K562 (cell line): ENCODE results near the gene SLC7A6. TPM values are rescaled to one million over a fixed set of nuclear protein-coding genes. Genes with fewer than 3 reads are reported as not detected.
A peak's percentile ranks its signal among the peaks of the same experiment; 100 is the strongest.

Experiments used
- C11orf30 ChIP-seq: fragments of 450-650 bp; IDR thresholded peaks from 2 replicates; pipeline ENCODE4 v1.6.1; 2016; ENCODE audit warnings: low read depth, mild to moderate bottlenecking
- CTBP1 ChIP-seq: fragments of 450-650 bp; IDR thresholded peaks from 2 replicates; pipeline ENCODE4 v1.6.1; 2016; ENCODE audit warnings: borderline replicate concordance
- CXXC5 ChIP-seq: fragments of 250-450 bp; sonication (Bioruptor Pico); IDR thresholded peaks from 2 replicates; pipeline ENCODE4 v1.8.0; 2022; ENCODE audit warnings: inconsistent platforms, mild to moderate bottlenecking, moderate library complexity
- ELK3 ChIP-seq: fragments of 450-650 bp; formaldehyde crosslinking; IDR thresholded peaks from 2 replicates; pipeline ENCODE4 v1.4.0; 2020; ENCODE audit warnings: mild to moderate bottlenecking
- ETS1 ChIP-seq: conservative IDR thresholded peaks from 2 replicates; pipeline ENCODE4 v1.6.1; 2011; ENCODE audit warnings: low read depth, mild to moderate bottlenecking, low read length; ENCODE audit not compliant: control insufficient read depth
- EWSR1 ChIP-seq: fragments of 450-650 bp; IDR thresholded peaks from 2 replicates; pipeline ENCODE4 v1.6.1; 2018; ENCODE audit warnings: borderline replicate concordance, mild to moderate bottlenecking, low read depth, moderate library complexity; ENCODE audit not compliant: partially characterized antibody
- FOXP4 ChIP-seq: sonication (generic); formaldehyde crosslinking; IDR thresholded peaks from 2 replicates; pipeline ENCODE4 v1.8.0; 2022; ENCODE audit warnings: mild to moderate bottlenecking, missing genetic modification reagents, borderline replicate concordance
- IFI16 ChIP-seq: fragments of 250-450 bp; sonication (Bioruptor Pico); IDR thresholded peaks from 2 replicates; pipeline ENCODE4 v2.1.2; 2022; ENCODE audit warnings: mild to moderate bottlenecking, inconsistent platforms
- KAT2B ChIP-seq: IDR thresholded peaks from one replicate; pipeline ENCODE4 v1.6.1; 2012; ENCODE audit warnings: low read depth, mild to moderate bottlenecking, control low read depth, inconsistent platforms, low read length, moderate library complexity
- NCOA4 ChIP-seq: fragments of 450-650 bp; IDR thresholded peaks from 2 replicates; pipeline ENCODE4 v1.6.1; 2018; ENCODE audit warnings: mild to moderate bottlenecking; ENCODE audit not compliant: partially characterized antibody
- NR2C2 ChIP-seq, 2 experiments: fragments of 200-800 bp in 1 of 2; sonication (Bioruptor generic) in 1 of 2; sonication (generic) in 1 of 2; formaldehyde crosslinking in 1 of 2; IDR thresholded peaks; 2 replicates each; pipeline versions ENCODE4 v1.6.1 to v1.8.0; 2016 to 2022; ENCODE audit warnings: mild to moderate bottlenecking in 1 of 2, missing compliant biosample characterization in 1 of 2, missing genetic modification characterization in 1 of 2, missing genetic modification reagents in 1 of 2
- RAD21 ChIP-seq, 2 experiments: fragments of 250-450 bp in 1 of 2; fragments of 450-650 bp in 1 of 2; sonication (Bioruptor Pico) in 1 of 2; formaldehyde crosslinking in 1 of 2; IDR thresholded peaks in 1 of 2; conservative IDR thresholded peaks in 1 of 2; 2 replicates each; pipeline versions ENCODE4 v1.4.0 to v1.8.0; 2020 to 2022; ENCODE audit warnings: mild to moderate bottlenecking in 2 of 2, moderate library complexity in 1 of 2
- TARDBP ChIP-seq: fragments of 450-650 bp; IDR thresholded peaks from 2 replicates; pipeline ENCODE4 v1.6.1; 2016
- ZBED1 ChIP-seq: IDR thresholded peaks from 2 replicates; pipeline ENCODE4 v1.6.1; 2014
- ZBTB8A ChIP-seq: fragments of 450-650 bp; IDR thresholded peaks from 2 replicates; pipeline ENCODE4 v1.6.1; 2018; ENCODE audit warnings: mild to moderate bottlenecking, moderate library complexity; ENCODE audit not compliant: partially characterized antibody
- ZBTB9 ChIP-seq: fragments of 450-650 bp; formaldehyde crosslinking; IDR thresholded peaks from 2 replicates; pipeline ENCODE4 v1.4.0; 2020; ENCODE audit warnings: mild to moderate bottlenecking, moderate library complexity
- ZFP1 ChIP-seq: fragments of 450-650 bp; formaldehyde crosslinking; IDR thresholded peaks from 2 replicates; pipeline ENCODE4 v1.4.0; 2020; ENCODE audit warnings: mild to moderate bottlenecking, mixed read lengths
- ZNF384 ChIP-seq: IDR thresholded peaks from 2 replicates; pipeline ENCODE4 v1.6.1; 2012; ENCODE audit warnings: low read depth, low read length, improper control_type of control experiment
- ZNF830 ChIP-seq: fragments of 250-450 bp; sonication (Bioruptor Pico); IDR thresholded peaks from 2 replicates; pipeline ENCODE4 v1.5.0; 2021; ENCODE audit warnings: mild to moderate bottlenecking
- polyA plus RNA-seq, 8 experiments: library from polyadenylated mRNA; depleted of rRNA in 4 of 8; stranded (reverse) in 5 of 8; unstranded in 3 of 8; fragments of >200 nt; fragmentation: Nextera tagmentation in 2 of 8; fragmentation: Illumina TruSeq in 1 of 8; extraction: Ambion mirVana in 2 of 8; extraction: Trizol in 1 of 8; gene quantifications; 2 replicates each; pipeline versions ENCODE4 v1.2.1 to v1.2.3, GENCODE V29; 2011 to 2014; ENCODE audit warnings: inconsistent platforms in 1 of 8, missing spikeins in 1 of 8
- total RNA-seq, 7 experiments: library from RNA; depleted of rRNA in 6 of 7; stranded (reverse); fragments of >200 nt in 6 of 7; fragmentation: Illumina TruSeq in 2 of 7; extraction: Trizol in 2 of 7; gene quantifications; 2 replicates each; pipeline versions ENCODE4 v1.2.1 to v1.2.3, GENCODE V29; 2011 to 2021; ENCODE audit warnings: low replicate concordance in 1 of 7
- TF ChIP-seq, protein P1 (sequence below): sonication (generic); formaldehyde crosslinking; IDR thresholded peaks from 2 replicates; pipeline ENCODE4 v1.8.0; 2022; ENCODE audit warnings: mild to moderate bottlenecking, missing genetic modification reagents

Gene SLC7A6
- total and polyA plus RNA-seq, 9 of the 15 experiments (the other 6 are each of a cell fraction or from before 2014, with no cell fraction given), result 12.6 to 60.1 (median 29.8) TPM

DNA sequence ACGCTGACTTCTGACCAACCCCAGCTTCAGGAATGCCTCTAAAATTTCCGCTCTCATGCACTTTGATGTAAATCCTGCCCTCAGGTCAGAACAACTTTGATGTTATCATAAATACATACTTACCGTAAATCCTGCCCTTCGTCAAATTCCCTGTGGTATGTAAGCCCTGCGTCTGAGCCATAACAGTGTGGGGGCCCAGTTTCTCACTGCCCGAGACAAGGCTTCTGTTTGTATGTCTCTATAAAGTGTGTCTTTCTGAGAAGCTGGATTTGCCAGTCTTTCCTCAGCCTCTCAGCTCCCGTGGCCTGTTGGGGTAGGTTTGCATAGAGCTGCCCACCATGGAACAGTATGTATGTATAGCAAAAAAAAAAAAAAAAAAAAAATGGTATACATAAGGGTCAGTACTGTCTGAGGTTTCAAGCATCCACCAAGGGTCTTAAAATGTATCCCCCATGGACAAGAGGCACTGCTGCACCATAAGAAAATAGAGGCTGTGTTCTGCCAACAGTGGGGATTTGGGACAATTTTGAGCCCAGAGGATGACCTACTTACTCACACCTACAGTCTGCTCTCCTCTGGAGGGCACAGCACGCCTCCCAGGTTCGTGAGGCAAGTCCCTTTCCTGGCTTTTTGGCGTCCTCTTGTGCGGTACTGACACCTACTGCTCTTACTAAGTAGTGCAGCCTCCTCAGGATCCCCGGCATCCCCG is 64.0 kb downstream of the SLC7A6 start (continued):
- TF ChIP-seq ELK3 (no peak), ZNF384 (peak; percentile 53; the same call in 1 of the 2 replicates), ETS1 (no peak), C11orf30 (no peak), KAT2B (no peak), FOXP4 (CRISPR knock-in tag) (no peak), ZBTB9 (0 out of 2 replicates have a peak, but pooled peaks have one; percentile 25), CXXC5 (CRISPR knock-in tag) (0 out of 2 replicates have a peak, but pooled peaks have one; percentile 25), ZFP1 (CRISPR knock-in tag) (no peak), ZNF830 (no peak), NCOA4 (no peak), RAD21 (CRISPR knock-in tag; conservative IDR thresholded peaks at IDR 0.05 in 1 of 2, IDR thresholded peaks at IDR 0.05 in 1 of 2) (peak; percentile 91), EWSR1 (no peak), ZBED1 (0 out of 2 replicates have a peak, but pooled peaks have one; percentile 39), NR2C2 (CRISPR knock-in tag; IDR thresholded peaks at IDR 0.05) (no peak), NR2C2 (tag; IDR thresholded peaks at IDR 0.05) (no peak), TARDBP (no peak), CTBP1 (peak; percentile 46; the same call in 1 of the 2 replicates), IFI16 (CRISPR knock-in tag) (no peak), ZBTB8A (no peak)
- TF ChIP-seq, protein P1, sequence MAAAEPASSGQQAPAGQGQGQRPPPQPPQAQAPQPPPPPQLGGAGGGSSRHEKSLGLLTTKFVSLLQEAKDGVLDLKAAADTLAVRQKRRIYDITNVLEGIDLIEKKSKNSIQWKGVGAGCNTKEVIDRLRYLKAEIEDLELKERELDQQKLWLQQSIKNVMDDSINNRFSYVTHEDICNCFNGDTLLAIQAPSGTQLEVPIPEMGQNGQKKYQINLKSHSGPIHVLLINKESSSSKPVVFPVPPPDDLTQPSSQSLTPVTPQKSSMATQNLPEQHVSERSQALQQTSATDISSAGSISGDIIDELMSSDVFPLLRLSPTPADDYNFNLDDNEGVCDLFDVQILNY (CRISPR knock-in tag), result no peak
